ENCODE results near the gene TLK2.

DNA sequence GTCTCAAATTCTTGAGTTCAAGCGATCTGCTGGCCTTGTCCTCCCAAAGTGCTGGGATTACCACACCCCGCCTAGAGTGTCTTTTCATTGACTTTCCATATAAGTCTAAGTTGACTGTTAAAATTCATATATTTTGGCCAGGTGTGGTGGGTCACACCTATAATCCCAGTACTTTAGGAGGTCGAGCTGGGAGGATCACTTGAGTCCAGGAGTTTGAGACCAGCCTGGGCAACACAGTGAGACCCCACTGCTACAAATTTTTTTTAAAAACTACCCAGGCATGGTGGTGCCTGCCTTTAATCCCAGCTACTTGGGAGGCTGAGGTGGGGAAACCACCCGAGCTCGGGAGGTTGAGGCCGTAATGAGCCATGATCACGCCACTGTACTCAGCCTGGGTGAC is 127.0 kb downstream of the TLK2 start:
- TF ChIP-seq ZNF274 (IDR thresholded peaks at IDR 0.05; ENCODE audit: low read length) = no peak
- TF ChIP-seq ZNF274 (tag by site-specific recombination; IDR thresholded peaks at IDR 0.05; ENCODE audit: borderline replicate concordance) = no peak
- TF ChIP-seq ZNF830 (tag by site-specific recombination; IDR thresholded peaks at IDR 0.05; ENCODE audit: low read depth) = no peak
- no peak for TF ChIP-seq KLF1 (tag by site-specific recombination; IDR thresholded peaks at IDR 0.05)
- TF ChIP-seq, protein P1, sequence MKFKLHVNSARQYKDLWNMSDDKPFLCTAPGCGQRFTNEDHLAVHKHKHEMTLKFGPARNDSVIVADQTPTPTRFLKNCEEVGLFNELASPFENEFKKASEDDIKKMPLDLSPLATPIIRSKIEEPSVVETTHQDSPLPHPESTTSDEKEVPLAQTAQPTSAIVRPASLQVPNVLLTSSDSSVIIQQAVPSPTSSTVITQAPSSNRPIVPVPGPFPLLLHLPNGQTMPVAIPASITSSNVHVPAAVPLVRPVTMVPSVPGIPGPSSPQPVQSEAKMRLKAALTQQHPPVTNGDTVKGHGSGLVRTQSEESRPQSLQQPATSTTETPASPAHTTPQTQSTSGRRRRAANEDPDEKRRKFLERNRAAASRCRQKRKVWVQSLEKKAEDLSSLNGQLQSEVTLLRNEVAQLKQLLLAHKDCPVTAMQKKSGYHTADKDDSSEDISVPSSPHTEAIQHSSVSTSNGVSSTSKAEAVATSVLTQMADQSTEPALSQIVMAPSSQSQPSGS (tag by site-specific recombination; IDR thresholded peaks at IDR 0.05; ENCODE audit: low read depth) = no peak
- TF ChIP-seq, protein P2, sequence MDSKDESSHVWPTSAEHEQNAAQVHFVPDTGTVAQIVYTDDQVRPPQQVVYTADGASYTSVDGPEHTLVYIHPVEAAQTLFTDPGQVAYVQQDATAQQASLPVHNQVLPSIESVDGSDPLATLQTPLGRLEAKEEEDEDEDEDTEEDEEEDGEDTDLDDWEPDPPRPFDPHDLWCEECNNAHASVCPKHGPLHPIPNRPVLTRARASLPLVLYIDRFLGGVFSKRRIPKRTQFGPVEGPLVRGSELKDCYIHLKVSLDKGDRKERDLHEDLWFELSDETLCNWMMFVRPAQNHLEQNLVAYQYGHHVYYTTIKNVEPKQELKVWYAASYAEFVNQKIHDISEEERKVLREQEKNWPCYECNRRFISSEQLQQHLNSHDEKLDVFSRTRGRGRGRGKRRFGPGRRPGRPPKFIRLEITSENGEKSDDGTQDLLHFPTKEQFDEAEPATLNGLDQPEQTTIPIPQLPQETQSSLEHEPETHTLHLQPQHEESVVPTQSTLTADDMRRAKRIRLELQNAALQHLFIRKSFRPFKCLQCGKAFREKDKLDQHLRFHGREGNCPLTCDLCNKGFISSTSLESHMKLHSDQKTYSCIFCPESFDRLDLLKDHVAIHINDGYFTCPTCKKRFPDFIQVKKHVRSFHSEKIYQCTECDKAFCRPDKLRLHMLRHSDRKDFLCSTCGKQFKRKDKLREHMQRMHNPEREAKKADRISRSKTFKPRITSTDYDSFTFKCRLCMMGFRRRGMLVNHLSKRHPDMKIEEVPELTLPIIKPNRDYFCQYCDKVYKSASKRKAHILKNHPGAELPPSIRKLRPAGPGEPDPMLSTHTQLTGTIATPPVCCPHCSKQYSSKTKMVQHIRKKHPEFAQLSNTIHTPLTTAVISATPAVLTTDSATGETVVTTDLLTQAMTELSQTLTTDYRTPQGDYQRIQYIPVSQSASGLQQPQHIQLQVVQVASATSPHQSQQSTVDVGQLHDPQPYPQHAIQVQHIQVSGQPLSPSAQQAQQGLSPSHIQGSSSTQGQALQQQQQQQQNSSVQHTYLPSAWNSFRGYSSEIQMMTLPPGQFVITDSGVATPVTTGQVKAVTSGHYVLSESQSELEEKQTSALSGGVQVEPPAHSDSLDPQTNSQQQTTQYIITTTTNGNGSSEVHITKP (tag by site-specific recombination; IDR thresholded peaks at IDR 0.05) = no peak
- TF ChIP-seq TCF7L2 (IDR thresholded peaks at IDR 0.05; ENCODE audit: borderline replicate concordance, low read depth, low read length) = no peak
- peak; percentile 53; the same call in 1 of the 2 replicates for TF ChIP-seq ZNF121 (tag by site-specific recombination; IDR thresholded peaks at IDR 0.05)
- TF ChIP-seq ZNF549 (tag by site-specific recombination; IDR thresholded peaks at IDR 0.05) = no peak
- TF ChIP-seq, protein P3, sequence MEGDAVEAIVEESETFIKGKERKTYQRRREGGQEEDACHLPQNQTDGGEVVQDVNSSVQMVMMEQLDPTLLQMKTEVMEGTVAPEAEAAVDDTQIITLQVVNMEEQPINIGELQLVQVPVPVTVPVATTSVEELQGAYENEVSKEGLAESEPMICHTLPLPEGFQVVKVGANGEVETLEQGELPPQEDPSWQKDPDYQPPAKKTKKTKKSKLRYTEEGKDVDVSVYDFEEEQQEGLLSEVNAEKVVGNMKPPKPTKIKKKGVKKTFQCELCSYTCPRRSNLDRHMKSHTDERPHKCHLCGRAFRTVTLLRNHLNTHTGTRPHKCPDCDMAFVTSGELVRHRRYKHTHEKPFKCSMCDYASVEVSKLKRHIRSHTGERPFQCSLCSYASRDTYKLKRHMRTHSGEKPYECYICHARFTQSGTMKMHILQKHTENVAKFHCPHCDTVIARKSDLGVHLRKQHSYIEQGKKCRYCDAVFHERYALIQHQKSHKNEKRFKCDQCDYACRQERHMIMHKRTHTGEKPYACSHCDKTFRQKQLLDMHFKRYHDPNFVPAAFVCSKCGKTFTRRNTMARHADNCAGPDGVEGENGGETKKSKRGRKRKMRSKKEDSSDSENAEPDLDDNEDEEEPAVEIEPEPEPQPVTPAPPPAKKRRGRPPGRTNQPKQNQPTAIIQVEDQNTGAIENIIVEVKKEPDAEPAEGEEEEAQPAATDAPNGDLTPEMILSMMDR (tag by site-specific recombination; IDR thresholded peaks at IDR 0.05) = no peak
- TF ChIP-seq ZNF24 (tag by site-specific recombination; IDR thresholded peaks at IDR 0.05) = no peak
- no peak for TF ChIP-seq REPIN1 (tag by site-specific recombination; IDR thresholded peaks at IDR 0.05; ENCODE audit: low read depth)
- TF ChIP-seq ZNF501 (tag by site-specific recombination; IDR thresholded peaks at IDR 0.05) = no peak
- TF ChIP-seq PRDM1 (tag by site-specific recombination; IDR thresholded peaks at IDR 0.05) = no peak

All from HEK293 (cell line).